Measurements from ENCODE around the gene DAB2IP. TPM values are rescaled to one million over a fixed set of nuclear protein-coding genes. Genes with fewer than 3 reads are reported as not detected.

The DAB2IP gene
- total RNA-seq, 4 donors from 2014 or later = 55.2 to 76.0 (median 60.5) TPM

- no peak for DNase-seq
- H3K4me1 ChIP-seq = no peaks in the 10 kb centered on the region
- H3K9me3 ChIP-seq = no peaks in the 10 kb centered on the region
- H3K27ac ChIP-seq = no peak overlapping the region
- no peaks in the 10 kb centered on the region for H3K27me3 ChIP-seq
- H3K4me3 ChIP-seq = no peak overlapping the region
- TF ChIP-seq CTCF (IDR thresholded peaks at IDR 0.05) (no peak), POLR2A (IDR thresholded peaks at IDR 0.05) (no peak)
- H3K36me3 ChIP-seq = no peaks in the 10 kb centered on the region
These were observed 157.3 kb downstream of the DAB2IP start for GRCh38 chr9:121808781-121809180.

GRCh38 chr9:121809356-121810050 is 158.1 kb downstream of the DAB2IP start:
- Histone ChIP-seq H3K27me3 (no peaks in the 10 kb centered on the region), H3K36me3 (no peaks in the 10 kb centered on the region), H3K9me3 (no peaks in the 10 kb centered on the region), H3K4me3 (no peak overlapping the region), H3K4me1 (no peaks in the 10 kb centered on the region), H3K27ac (no peak overlapping the region)
- no peak for DNase-seq
- no peak for TF ChIP-seq POLR2A (IDR thresholded peaks at IDR 0.05)
- TF ChIP-seq CTCF (IDR thresholded peaks at IDR 0.05) = no peak

- TF ChIP-seq POLR2A (IDR thresholded peaks at IDR 0.05) = no peak
- no peak for TF ChIP-seq CTCF (IDR thresholded peaks at IDR 0.05)
- H3K4me3 ChIP-seq = no peak overlapping the region
These were observed 159.1 kb downstream of the DAB2IP start for GRCh38 chr9:121810489-121810888.

GRCh38 chr9:121811140-121811539 is 159.7 kb downstream of the DAB2IP start:
- no peaks in the 10 kb centered on the region for H3K9me3 ChIP-seq

More at GRCh38 chr9:121810489-121810888, 159.1 kb downstream of the DAB2IP start:
- Histone ChIP-seq H3K27me3 (no peaks in the 10 kb centered on the region), H3K9me3 (no peaks in the 10 kb centered on the region), H3K27ac (no peak overlapping the region), H3K4me1 (no peaks in the 10 kb centered on the region), H3K36me3 (no peaks in the 10 kb centered on the region)
- no peak for DNase-seq

GRCh38 chr9:121811751-121812150 is 160.3 kb downstream of the DAB2IP start:
- no peak for DNase-seq
- Histone ChIP-seq H3K9me3 (no peaks in the 10 kb centered on the region), H3K4me1 (no peaks in the 10 kb centered on the region), H3K27ac (no peak overlapping the region), H3K36me3 (no peaks in the 10 kb centered on the region), H3K27me3 (no peaks in the 10 kb centered on the region), H3K4me3 (no peak overlapping the region)
- TF ChIP-seq CTCF (IDR thresholded peaks at IDR 0.05) (no peak), POLR2A (IDR thresholded peaks at IDR 0.05) (no peak)

More at GRCh38 chr9:121811140-121811539, 159.7 kb downstream of the DAB2IP start:
- Histone ChIP-seq H3K27ac (no peak overlapping the region), H3K36me3 (no peaks in the 10 kb centered on the region), H3K4me3 (no peak overlapping the region), H3K27me3 (no peaks in the 10 kb centered on the region), H3K4me1 (no peaks in the 10 kb centered on the region)
- no peak for TF ChIP-seq POLR2A (IDR thresholded peaks at IDR 0.05)
- no peak for TF ChIP-seq CTCF (IDR thresholded peaks at IDR 0.05)
- DNase-seq = peak in 1 of 3 donors; percentile 23
